SU-DHL-6 (cell line): ENCODE data around the gene FOXF2.

Experiments
- H2AFZ ChIP-seq: fragments of 200-600 bp; sonication (generic); 2 replicates; pipeline ENCODE4 v1.6.1; 2014; ENCODE audit warnings: low read depth, mild to moderate bottlenecking, moderate library complexity, mixed read lengths, antibody characterized with exemption, low read length; ENCODE audit not compliant: severe bottlenecking
- H3F3A ChIP-seq: fragments of 200-600 bp; shearing (Covaris generic); 2 replicates; pipeline ENCODE4 v1.6.0; 2016; ENCODE audit warnings: antibody characterized with exemption, mild to moderate bottlenecking; ENCODE audit not compliant: insufficient read depth
- H3K27ac ChIP-seq: fragments of 200-600 bp; sonication (generic); 2 replicates; pipeline ENCODE4 v1.5.1; 2016; ENCODE audit warnings: low read depth, mild to moderate bottlenecking, low read length, moderate library complexity, mixed read lengths
- H3K27me3 ChIP-seq: fragments of 200-600 bp; sonication (generic), shearing (Covaris generic); 2 replicates; pipeline ENCODE4 v1.6.0; 2014; ENCODE audit warnings: mild to moderate bottlenecking, low read length
- H3K36me3 ChIP-seq: fragments of 200-600 bp; sonication (generic); 2 replicates; pipeline ENCODE4 v1.6.1; 2014; ENCODE audit warnings: mild to moderate bottlenecking, low read length, mixed read lengths
- H3K4me2 ChIP-seq: fragments of 300-600, 200-600 bp; shearing (Covaris generic), sonication (generic); 2 replicates; pipeline ENCODE4 v1.6.0; 2014; ENCODE audit warnings: low read length, low read depth, mild to moderate bottlenecking; ENCODE audit not compliant: poor library complexity, severe bottlenecking
- H3K4me3 ChIP-seq: fragments of 200-600 bp; sonication (generic); 2 replicates; pipeline ENCODE4 v1.5.1; 2014; ENCODE audit warnings: antibody characterized with exemption, low read length, mild to moderate bottlenecking, mixed read lengths; ENCODE audit not compliant: insufficient read depth, poor library complexity, severe bottlenecking
- H3K79me2 ChIP-seq: fragments of 200-600 bp; sonication (generic); 2 replicates; pipeline ENCODE4 v1.6.1; 2014; ENCODE audit warnings: mild to moderate bottlenecking, low read length, moderate library complexity; ENCODE audit not compliant: insufficient read depth
- H3K9ac ChIP-seq: fragments of 200-600 bp; sonication (generic); 2 replicates; pipeline ENCODE4 v1.7.0; 2014; ENCODE audit warnings: mild to moderate bottlenecking, low read length
- H3K9me2 ChIP-seq: fragments of 200-600 bp; sonication (generic); replicated peaks from 2 replicates; pipeline ENCODE4 v1.6.1; 2014; ENCODE audit warnings: low read length; ENCODE audit not compliant: insufficient read depth
- H3K9me3 ChIP-seq: fragments of 200-600 bp; sonication (generic); 2 replicates; pipeline ENCODE4 v1.6.1; 2014; ENCODE audit warnings: low read length, mixed read lengths; ENCODE audit not compliant: insufficient read depth
- H4K20me1 ChIP-seq: fragments of 200-600 bp; sonication (generic); 2 replicates; pipeline ENCODE4 v1.6.1; 2014; ENCODE audit warnings: low read depth, mild to moderate bottlenecking, antibody characterized with exemption, low read length, moderate library complexity, mixed read lengths
- EZH2phosphoT487 ChIP-seq: fragments of 200-600 bp; sonication (generic), shearing (Covaris generic); conservative IDR thresholded peaks from 2 replicates; pipeline ENCODE4 v1.6.1; 2018; ENCODE audit warnings: mild to moderate bottlenecking, antibody characterized with exemption, low read length, moderate library complexity, mixed read lengths
- TF ChIP-seq, protein P1 (sequence below): fragments of 200-600 bp; sonication (generic); IDR thresholded peaks from one replicate; pipeline ENCODE4 v1.5.1; 2017; ENCODE audit warnings: antibody characterized with exemption, mild to moderate bottlenecking, low read length, moderate library complexity; ENCODE audit not compliant: insufficient read depth, poor library complexity, severe bottlenecking

The FOXF2 gene

DNA sequence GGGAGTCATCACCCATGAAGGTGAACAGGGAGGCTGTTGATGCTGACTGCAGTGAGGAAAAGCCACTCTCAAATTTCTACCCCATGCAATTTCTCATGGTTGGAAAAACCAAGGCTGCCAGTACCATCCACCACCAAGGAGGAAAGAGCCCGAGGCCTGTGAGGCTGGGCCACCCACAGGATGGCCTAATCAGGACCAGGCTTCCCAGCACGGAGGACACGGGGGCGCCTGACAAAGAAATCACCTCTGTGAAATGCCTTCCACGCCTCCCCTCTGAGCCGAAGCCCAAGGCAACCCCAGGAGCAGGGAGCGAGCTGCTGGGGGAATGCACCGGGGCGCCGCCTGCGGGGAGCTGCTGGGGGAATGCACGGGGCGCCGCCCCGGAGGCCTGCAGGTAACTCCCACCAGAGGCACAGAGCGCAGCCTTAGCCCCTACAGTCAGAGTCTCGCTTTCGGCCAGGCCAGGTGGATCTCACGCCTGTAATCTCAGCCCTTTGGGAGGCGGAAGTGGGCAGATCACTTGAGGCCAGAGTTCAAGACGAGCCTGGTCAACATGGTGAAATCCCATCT, 26.9 kb downstream of the FOXF2 start:
- Histone ChIP-seq H3K4me2 (no peak overlapping the region), H3K4me3 (no peak overlapping the region), H3K9me2 (no peaks in the 10 kb centered on the region), H3K36me3 (no peaks in the 10 kb centered on the region), H3K27me3 (no peaks in the 10 kb centered on the region), H3F3A (no peaks in the 10 kb centered on the region), H3K9ac (no peak overlapping the region), H2AFZ (no peak overlapping the region), H4K20me1 (no peaks in the 10 kb centered on the region), H3K9me3 (no peaks in the 10 kb centered on the region), H3K27ac (no peak overlapping the region), H3K79me2 (no peaks in the 10 kb centered on the region)
- TF ChIP-seq, protein P1, sequence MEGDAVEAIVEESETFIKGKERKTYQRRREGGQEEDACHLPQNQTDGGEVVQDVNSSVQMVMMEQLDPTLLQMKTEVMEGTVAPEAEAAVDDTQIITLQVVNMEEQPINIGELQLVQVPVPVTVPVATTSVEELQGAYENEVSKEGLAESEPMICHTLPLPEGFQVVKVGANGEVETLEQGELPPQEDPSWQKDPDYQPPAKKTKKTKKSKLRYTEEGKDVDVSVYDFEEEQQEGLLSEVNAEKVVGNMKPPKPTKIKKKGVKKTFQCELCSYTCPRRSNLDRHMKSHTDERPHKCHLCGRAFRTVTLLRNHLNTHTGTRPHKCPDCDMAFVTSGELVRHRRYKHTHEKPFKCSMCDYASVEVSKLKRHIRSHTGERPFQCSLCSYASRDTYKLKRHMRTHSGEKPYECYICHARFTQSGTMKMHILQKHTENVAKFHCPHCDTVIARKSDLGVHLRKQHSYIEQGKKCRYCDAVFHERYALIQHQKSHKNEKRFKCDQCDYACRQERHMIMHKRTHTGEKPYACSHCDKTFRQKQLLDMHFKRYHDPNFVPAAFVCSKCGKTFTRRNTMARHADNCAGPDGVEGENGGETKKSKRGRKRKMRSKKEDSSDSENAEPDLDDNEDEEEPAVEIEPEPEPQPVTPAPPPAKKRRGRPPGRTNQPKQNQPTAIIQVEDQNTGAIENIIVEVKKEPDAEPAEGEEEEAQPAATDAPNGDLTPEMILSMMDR, result no peak
- no peak for TF ChIP-seq EZH2phosphoT487

- H3K9me2 ChIP-seq, result no peaks in the 10 kb centered on the region
- no peaks in the 10 kb centered on the region for H3K27me3 ChIP-seq
- H3K4me2 ChIP-seq, result no peak overlapping the region
- no peaks in the 10 kb centered on the region for H3K36me3 ChIP-seq
- no peaks in the 10 kb centered on the region for H3K9me3 ChIP-seq
- H3K9ac ChIP-seq, result no peak overlapping the region
- H3K79me2 ChIP-seq, result no peaks in the 10 kb centered on the region
- H3F3A ChIP-seq, result no peaks in the 10 kb centered on the region
- no peak overlapping the region for H3K27ac ChIP-seq
- no peak overlapping the region for H2AFZ ChIP-seq
- no peaks in the 10 kb centered on the region for H4K20me1 ChIP-seq
- H3K4me3 ChIP-seq, result no peak overlapping the region
- TF ChIP-seq, protein P1, result no peak
- TF ChIP-seq EZH2phosphoT487, result no peak
These were observed 27.4 kb downstream of the FOXF2 start for GRCh38 chr6:1416820-1417219.

DNA sequence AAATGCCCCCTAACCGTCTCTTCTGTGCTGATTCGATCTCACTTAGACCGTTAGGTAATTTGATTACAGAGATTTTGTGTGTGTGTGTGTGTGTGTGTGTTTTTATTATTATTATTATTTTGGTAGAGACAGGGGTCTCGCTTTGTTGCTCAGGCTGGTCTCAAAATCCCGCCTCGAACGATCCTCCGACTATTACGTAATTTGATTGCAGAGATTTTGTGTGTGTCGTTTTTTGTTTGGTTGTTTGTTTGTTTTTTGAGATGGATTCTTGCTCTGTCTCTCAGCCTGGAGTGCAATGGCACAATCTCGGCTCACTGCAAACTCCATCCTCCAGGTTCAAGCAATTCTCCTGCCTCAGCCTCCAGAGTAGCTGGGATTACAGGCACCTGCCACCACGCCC, 28.3 kb downstream of the FOXF2 start:
- Histone ChIP-seq H3K27me3 (no peaks in the 10 kb centered on the region), H3K36me3 (no peaks in the 10 kb centered on the region), H3K4me3 (no peak overlapping the region), H3K27ac (no peak overlapping the region), H3F3A (no peaks in the 10 kb centered on the region), H2AFZ (no peak overlapping the region), H3K9ac (no peak overlapping the region), H3K9me2 (no peaks in the 10 kb centered on the region), H4K20me1 (no peaks in the 10 kb centered on the region), H3K79me2 (no peaks in the 10 kb centered on the region), H3K4me2 (no peak overlapping the region), H3K9me3 (no peaks in the 10 kb centered on the region)
- no peak for TF ChIP-seq EZH2phosphoT487
- TF ChIP-seq, protein P1, result no peak
